ENCODE data around the gene LAMC1. TPM values are rescaled to one million over a fixed set of nuclear protein-coding genes. Genes with fewer than 3 reads are reported as not detected.

LAMC1 gene
- total RNA-seq, 1 experiment from 2014 or later, result 61.2 TPM

DNA sequence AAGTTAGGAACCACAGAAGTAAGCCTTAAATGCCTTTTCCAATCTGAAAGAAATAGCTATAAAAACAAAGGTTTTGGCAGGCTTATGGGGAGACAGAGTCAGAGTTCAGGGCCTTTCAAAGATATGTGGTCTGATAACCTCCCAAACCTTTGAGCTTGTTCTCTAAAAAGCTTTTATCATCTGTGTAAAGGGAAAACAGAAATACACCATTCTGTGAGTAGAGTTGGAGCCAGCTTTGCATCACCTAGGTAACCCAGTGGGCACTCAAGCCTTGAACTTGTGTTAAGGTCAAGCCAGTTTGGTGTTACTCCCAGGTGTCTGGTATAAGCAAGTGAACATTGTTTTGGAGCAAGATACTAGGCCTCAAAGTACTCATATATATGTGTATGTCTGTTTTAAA is 50.1 kb downstream of the LAMC1 start:
- intact Hi-C loops (cut with micrococcal nuclease), result no loop called here
- ATAC-seq (no peak), DNase-seq (ENCODE audit: low read depth, low spot score) (no peak)
- ChIA-PET POLR2A (no interaction called here), CTCF (no interaction called here), RAD21 (ENCODE audit: low non-redundant PET in 1 of 2, low total read pairs in 2 of 2, uncharacterized antibody in 2 of 2, unreplicated experiment in 2 of 2) (no interaction called here)
- H3K27me3 ChIP-seq (ENCODE audit: insufficient read depth, low read length), result no peaks in the 10 kb centered on the region
- TF ChIP-seq ZBTB33 (IDR thresholded peaks at IDR 0.05; ENCODE audit: extremely low read depth, insufficient replicate concordance, low read length), result no peak
- no peak for TF ChIP-seq EGR1 (IDR thresholded peaks at IDR 0.05; ENCODE audit: low read depth)
- TF ChIP-seq SIN3A (IDR thresholded peaks at IDR 0.05; ENCODE audit: low read depth), result no peak
- TF ChIP-seq SP1 (IDR thresholded peaks at IDR 0.05; ENCODE audit: low read depth), result no peak
- TF ChIP-seq REST (IDR thresholded peaks at IDR 0.05; ENCODE audit: low read depth), result no peak
- no peak for TF ChIP-seq ELF1 (IDR thresholded peaks at IDR 0.05; ENCODE audit: borderline replicate concordance, low read depth)
- TF ChIP-seq FOSL1 (IDR thresholded peaks at IDR 0.05; ENCODE audit: low read depth), result no peak
- no peak for TF ChIP-seq JUND (IDR thresholded peaks at IDR 0.05)
- TF ChIP-seq EZH2 (IDR thresholded peaks at IDR 0.05), result no peak
- TF ChIP-seq MAX (IDR thresholded peaks at IDR 0.05), result no peak
- TF ChIP-seq CEBPB (IDR thresholded peaks at IDR 0.05; ENCODE audit: low read depth), result no peak
- no peak for TF ChIP-seq CBX3 (IDR thresholded peaks at IDR 0.05; ENCODE audit: low read depth)
- no peak for TF ChIP-seq POLR2AphosphoS5 (IDR thresholded peaks at IDR 0.05; ENCODE audit: low read depth, low read length)
- no peak for TF ChIP-seq TCF7L2 (IDR thresholded peaks at IDR 0.05; ENCODE audit: borderline replicate concordance, extremely low read depth, insufficient read depth, insufficient read length)
- TF ChIP-seq POLR2A (IDR thresholded peaks at IDR 0.05; ENCODE audit: borderline replicate concordance, extremely low read depth, insufficient read depth, insufficient read length), result no peak
- H3K9ac ChIP-seq (ENCODE audit: low read length), result no peak overlapping the region
- H3K36me3 ChIP-seq (ENCODE audit: control insufficient read depth in 1 of 2, insufficient read depth in 2 of 2, low read length in 2 of 2), result no peaks in the 10 kb centered on the region
- H3K79me2 ChIP-seq (ENCODE audit: insufficient read depth, low read length), result peaks cover 58% of the 10 kb centered on the region
- H3K9me2 ChIP-seq (ENCODE audit: insufficient read depth), result no peaks in the 10 kb centered on the region
- H2AFZ ChIP-seq (ENCODE audit: low read depth, low read length, poor library complexity, severe bottlenecking), result no peak overlapping the region
- H3K4me1 ChIP-seq (ENCODE audit: control insufficient read depth in 1 of 2, insufficient read depth in 2 of 2, low read length in 2 of 2), result peaks cover 26 to 29% of the 10 kb centered on the region in 2 experiments
- no peak overlapping the region for H3K4me2 ChIP-seq (ENCODE audit: low read length)
- H3K4me3 ChIP-seq (replicated peaks in 1 of 2; ENCODE audit: low read depth in 1 of 2, low read length in 2 of 2), result no peak overlapping the region
- H3K9me3 ChIP-seq (ENCODE audit: control insufficient read depth in 1 of 2, insufficient read depth in 1 of 2, low read depth in 1 of 2, low read length in 2 of 2), result no peaks in the 10 kb centered on the region
- no peaks in the 10 kb centered on the region; the same call in 1 of the 2 replicates for H4K20me1 ChIP-seq (ENCODE audit: insufficient read depth)
- H3K27ac ChIP-seq (ENCODE audit: low read depth, low read length), result no peak overlapping the region
- no TSS peak for BruUV-seq (replicated peaks)

Measured in HCT116 (cell line).